ENCODE measurements around the gene FBN1.

FBN1 gene

DNA sequence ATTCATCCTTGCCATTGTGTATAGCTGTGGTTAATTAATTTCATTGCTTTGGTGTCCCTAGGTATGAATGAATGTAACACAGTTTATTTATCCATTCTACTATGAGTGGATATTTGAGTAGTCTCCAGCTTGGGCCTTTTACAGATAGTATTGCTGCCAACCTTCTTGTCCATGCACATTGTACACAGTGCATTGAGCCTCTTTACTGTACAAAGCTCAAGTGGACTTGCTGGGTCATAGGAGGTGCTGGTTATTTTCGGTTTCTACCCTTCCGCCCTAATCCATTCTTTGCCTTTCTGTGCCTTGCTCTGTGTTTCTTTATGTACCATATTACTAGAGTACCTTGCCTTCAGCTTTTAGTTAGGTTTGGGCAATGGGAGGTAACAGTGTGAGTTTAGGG lies 253.6 kb downstream of the FBN1 start:
- no peak for ATAC-seq

DNA sequence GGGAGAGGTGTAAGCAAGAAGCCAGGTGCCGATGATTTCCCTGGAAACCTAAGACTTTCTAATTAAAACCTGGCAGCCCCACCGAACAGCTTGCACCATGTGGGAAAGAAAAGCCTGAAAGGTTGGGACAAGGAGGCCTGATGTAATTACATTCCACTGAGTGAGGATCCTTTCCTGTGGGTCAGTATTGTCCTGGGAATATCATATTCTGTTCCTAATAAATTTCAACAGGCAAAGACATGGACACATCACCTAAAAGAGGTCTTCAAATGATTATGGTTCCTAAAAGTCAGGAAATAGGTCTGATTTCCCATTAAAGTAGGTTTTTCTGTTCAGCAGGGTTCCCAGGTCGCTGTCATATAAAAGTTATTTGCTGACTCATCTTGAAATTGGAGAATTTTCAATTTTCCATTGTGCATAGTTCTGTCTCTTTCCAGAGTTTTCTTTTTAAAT lies 255.8 kb downstream of the FBN1 start:
- ATAC-seq = no peak

DNA sequence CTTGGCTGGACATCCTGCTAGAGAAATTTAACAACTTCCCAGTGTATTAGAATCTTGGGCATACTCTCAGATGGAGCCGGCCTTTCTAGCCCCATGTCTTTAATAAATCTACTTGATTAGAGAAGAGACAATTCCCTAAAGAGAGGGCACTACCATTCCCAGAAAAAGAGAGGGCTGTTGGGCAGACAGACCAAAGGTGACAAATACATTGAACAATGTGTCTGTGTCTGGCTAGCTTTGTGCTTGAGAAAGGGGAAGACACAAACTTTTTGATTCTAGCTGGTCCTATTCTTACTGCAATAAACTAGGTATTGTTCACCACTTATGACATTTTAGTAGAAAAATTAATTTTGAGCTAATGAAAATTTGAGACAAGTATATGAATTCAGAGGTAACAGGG lies 256.6 kb downstream of the FBN1 start:
- ATAC-seq = no peak

DNA sequence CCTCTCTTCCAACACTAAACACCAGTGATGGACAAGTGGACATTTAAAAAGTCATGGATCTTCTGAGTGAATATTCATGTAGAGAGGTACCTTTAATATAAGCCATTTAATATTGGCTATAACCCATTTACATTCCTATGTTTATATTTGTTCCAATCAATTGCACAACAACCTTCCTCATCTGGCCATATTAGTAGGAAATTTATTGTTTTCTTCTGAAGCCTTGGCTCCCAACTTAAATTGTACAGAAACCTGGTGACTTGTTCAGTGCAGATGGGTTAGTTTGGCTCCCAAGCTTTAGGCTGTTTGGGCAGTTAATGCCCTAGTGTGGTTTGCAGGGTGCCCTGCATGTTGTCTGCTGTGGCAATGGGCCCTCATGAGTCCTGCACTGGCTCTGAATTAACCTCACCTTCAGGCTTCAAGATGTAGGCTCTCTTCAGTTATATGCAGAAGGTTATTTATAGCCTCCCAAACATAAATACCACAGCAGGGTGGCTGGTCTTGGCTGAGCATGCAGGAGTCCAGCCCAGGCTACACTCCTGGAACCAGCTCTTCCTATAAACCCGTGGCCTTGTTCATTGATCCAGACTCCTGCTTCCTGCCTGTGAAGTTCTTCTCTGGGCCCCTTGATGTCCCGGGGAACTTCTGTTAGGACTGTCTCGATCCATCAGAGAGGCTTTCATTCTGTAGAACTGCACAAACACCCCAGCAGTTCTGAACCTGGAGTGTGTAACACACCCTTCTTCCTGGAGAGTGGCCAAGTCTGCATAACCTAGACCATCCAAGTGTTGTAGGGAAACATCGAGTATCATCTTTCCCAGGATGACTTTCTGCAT lies 257.3 kb downstream of the FBN1 start:
- no peak for ATAC-seq

DNA sequence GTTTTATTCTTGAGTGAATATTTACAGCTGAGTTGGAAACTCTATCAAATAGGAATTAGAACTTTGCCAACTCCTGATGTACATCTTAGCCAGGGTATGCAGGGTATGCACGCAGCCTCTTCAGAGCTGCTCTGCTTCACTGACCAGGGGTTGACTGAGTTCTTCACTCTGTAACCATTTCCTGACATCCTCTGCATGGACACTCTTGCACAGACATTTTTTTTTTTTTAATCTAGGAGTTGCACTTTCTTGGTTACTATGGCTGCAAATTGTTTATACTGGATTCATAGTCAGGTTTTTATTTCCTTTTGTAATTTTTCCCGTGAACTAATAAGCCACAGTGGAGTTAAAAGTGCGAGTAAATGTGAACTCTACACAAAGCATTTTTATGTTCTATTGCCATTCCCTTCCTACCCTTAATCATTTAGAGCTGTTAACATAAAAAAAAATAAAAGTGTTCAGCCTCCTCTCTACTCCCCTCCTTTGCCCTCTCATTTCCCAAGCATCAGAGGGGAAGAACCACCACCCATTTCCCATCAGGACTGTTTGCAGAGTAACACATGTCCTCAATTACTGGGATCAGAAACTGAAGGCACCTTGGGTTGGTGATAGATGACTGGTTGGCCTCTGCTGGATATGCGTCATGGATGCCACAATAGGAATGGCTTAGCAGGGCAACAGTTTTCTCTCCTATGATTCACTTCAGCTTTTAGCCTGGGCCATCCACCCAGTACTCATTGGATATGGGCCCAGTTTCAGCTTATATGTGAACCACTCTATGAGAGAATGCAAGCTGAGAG lies 260.3 kb downstream of the FBN1 start:
- ATAC-seq = no peak

DNA sequence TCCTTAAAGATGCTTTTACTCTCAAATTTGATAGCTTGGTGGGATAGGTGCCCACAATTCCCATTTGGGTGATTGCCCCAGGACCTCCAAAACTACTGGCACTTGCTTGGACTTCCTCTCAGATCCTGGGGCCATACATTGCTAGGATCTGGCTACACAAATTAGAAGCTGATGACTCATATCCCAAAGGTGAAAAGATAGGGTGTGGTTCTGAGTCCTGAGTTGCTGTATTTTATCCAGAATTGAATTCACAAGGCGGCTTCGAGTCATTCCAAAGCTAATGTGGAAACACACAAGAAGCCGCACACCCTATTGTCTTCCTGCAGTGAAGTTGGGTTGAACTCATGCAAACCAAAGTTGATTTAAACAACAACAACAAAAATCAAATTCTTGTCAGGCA lies 260.9 kb downstream of the FBN1 start:
- ATAC-seq = no peak

DNA sequence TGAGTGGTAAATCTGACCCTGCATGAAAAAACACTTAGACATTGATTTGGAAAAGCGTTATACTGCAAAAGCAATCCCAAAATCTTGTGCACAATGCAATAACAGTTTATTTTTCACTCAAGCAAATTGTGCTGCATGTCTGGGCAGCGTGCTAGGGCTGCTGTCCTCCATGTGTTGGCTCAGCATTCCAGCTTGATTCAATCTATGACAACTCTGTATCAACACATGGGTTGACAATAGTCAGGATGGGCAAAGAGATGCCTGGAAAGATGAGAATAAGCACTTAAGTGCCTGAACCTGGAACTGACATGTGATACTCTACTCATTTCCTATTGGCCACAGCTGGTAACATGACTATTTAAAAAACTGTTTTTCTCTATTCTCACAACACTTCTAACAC lies 262.5 kb downstream of the FBN1 start:
- ATAC-seq = no peak

DNA sequence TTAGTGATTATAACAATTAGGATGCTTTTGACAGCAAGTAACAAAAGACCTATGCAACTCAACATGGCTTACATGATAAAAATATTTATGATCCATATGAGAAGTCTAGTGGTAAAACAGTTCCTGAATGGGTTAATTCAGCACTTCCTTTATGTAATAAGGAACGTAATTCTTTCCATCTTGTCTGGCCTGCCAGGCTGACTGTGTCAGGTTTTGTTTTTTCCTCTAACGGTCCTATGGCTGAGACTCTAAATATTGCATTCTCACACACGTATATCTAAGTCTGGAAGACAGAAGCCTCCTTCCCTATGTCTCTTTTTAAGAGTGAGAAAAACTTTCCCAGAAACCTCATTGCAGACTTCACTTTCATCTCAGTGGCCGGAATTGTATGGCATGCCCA lies 263.6 kb downstream of the FBN1 start:
- no peak for ATAC-seq

DNA sequence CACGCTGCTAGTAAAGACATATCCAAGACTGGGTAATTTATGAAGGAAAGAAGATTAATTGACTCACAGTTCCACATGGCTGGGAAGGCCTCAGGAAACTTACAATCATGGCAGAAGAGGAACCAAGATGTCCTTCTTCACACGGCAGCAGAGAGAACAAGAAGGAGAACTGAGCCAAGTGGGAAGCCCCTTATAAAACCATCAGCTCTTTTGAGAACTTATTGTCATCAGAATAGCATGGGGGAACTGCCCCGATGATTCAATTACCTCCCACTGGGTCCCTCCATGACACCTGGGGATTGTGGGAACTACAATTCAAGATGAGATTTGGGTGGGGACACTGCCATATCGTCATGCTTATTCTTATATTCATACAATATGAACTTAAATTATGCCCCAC lies 265.3 kb downstream of the FBN1 start:
- ATAC-seq = peak; percentile 20 to 38

DNA sequence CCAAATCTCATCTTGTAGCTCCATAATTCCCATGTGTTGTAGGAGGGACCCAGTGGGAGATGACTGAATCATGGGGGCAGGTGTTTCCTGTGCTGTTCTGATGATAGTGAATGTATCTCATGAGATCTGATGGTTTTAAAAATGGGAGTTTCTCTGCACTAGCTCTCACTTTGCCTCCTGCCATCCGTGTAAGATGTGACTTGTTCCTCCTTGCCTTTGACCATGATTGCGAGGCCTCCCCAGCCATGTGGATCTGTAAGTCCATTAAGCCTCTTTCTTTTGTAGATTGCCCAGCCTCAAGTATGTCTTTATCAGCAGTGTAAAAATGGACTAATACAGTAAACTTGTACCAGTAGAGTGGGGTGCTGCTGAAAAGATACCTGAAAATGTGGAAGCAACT lies 269.7 kb downstream of the FBN1 start:
- ATAC-seq = no peak

DNA sequence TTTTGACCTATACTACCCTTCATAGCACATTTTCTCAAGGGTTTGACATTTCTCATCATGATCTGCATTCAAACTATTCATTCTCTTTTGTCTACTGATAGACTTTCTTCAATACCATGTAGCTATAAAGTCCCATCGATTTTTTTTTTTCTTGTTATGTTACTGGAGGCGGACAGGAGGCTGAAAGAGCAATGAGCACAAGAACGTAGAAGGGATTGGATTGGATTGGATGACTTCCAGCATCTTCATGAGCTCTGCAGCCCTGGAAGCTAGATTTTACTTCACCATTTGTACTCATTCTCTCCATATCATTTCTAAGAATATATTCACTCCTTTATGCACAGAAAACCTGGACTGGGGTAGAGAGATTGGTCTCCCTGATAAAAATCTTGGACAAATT lies 271.0 kb downstream of the FBN1 start:
- no peak for ATAC-seq

DNA sequence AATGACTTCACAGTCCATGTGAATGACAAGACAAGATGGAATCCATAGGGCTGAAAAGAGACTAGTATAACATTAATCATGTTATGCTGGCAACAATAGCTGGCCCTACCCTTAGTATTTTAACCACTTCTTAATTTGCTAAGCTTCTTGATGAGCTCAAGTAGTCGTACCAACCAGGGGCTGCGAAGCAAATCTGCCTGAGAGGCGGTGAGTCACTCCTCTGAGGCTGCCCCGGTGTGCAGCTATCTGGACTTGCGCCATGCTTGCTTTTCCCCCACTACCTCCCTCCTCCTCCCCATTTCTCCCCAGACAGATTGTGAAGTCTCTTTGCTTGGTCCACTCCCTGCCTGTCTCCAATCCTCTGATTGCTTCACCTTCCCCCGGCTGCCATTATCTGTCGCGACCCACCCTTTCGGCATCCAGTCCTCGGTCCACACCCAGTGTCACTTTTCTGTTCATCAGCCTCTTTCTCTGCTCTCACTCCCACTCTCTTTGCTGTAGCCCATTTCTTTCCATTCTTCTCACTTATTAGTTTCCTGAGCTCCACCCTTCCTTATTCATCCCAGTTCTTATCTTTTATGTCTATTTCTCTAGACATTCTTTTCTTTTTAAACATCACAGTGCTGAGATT lies 271.6 kb downstream of the FBN1 start:
- no peak for ATAC-seq

DNA sequence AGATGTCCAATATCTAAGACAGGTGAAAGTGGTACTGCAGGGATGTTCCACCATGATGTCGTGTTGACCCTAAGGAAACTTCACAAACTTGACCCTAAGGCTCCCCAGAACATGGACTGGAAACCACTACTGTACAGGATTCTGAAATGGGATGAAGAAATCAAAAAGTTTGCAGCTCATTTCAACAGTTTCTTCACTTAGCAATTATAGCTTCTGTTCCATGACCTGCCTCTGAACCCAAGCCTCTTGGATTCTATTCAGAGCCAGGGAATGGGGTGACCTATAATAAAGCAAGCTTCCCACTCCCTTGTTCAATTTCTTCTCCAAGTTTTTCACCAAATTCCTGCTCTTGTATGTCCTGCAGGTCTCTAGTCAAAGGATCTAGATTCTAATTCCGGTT lies 273.5 kb downstream of the FBN1 start:
- ATAC-seq = no peak

DNA sequence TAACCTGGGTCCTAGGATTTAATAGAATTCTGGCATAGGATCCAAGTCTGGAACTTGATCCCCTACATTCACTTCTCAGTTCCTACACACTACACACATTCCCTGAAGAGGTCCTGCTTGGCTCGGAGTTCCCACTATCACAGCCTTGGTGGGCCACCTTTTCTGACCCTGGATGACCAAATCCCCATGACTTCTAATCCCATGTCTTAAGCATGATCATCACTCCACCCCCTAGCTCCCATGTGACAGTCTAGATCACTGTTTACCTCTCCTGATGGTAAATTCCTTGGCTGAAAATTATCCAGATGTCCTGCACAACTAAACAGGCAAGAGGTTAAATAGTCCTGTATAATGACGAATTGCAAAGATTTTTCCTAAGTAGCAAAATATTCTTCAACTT lies 274.0 kb downstream of the FBN1 start:
- ATAC-seq = no peak

DNA sequence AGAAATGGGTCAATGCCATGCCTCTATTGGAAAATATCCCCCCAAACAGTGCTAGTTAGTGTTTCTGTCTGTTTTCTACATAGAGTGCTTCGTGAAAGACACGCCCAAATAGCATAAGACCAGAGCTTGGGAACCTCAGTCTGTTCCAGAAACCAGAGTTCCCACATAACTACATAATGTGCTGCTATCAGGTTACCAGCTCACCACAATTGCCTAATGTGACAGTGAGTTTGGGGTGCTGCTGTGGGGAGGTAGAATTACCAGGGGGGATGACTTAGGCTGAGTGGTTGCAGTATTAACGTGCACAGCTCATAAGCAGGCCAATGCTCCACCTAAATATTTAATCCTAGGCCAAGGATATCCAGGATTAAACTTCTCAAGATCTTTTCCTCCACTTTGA lies 275.0 kb downstream of the FBN1 start:
- ATAC-seq = no peak

DNA sequence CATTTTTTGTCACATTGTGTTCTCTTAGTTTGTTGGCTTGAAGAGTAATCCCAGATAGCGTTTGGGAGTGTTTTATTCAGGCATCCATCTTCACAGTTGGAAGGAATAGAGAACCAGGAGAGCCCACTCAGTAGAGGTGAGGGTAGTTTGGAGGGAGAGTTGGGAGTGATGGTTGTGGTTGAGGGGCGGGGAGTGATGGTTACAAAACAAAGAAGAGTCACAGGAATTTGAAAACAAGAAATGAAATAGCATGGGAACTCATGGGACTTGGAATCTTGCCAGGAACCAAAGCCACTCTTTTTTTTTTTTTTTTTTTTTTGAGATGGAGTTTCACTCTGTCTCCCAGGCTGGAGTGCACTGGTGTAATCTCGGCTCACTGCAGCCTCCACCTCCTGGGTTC lies 278.0 kb downstream of the FBN1 start:
- ATAC-seq = no peak

DNA sequence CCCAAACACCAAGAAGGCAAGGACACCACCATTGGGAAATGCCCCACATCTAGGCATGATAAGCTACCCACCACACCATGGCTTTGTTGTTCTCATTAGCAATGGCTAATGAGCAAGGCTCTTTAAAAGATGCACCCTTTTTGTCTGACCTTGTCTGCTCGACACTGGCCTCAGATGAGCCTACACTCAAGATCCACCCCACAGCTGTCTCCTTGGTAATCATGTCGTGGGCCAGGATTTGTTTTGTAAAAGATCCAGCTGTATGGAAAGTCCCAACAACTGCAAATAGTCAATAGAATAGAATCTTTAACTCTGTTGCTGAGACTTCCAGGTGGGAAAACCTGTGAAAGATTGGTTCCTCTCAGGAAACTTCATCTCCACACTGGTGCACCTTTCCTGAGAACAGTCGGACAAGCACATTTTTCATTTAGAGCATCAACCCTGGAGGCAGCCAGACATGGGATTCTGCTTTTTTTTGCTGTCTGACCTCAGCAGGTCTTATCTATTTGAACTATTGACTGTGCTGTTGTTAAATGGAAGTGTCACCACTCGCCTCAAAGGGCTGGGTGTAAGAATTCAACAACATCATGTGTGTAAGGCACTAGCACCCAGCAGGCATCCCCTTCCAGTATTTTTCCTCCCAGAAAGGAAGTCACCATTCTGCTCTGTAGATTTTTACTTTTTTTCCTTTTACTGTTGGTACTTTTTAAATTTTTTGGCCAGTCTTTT lies 278.8 kb downstream of the FBN1 start:
- ATAC-seq = no peak

DNA sequence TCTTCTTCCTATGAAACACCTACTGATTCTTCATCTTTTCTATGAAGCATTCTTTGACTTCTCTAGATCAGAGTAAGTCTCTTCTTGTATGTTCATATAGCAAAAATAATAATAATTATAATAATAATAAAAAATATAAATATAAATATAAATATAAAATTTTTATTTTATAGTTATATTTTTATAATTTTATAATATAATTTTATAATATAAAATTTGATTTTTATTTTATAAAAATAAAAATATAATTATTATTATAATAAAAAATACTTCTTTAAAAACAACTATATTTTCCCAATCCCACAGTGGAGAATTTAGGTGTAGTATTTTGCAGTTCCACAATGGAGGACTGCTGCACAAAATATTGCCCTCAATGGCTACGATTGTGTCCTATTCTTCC lies 279.9 kb downstream of the FBN1 start:
- no peak for ATAC-seq

DNA sequence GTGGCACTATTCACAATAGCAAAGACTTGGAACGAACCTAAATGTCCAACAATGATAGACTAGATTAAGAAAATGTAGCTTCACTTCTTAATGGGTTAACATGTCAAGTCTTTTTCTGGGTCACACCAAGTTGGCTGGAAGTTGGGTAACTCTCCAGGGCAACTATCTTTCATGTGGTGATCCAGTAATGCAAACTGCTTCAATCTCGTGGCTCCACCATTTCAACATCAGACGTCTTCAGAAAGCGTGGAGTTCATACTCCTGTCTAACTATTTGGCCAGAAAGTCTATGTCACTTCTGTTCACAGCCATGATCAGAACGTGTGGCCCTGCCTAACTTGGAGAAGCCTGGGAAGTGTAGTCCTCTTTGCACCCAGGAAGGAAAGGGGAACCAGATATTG lies 282.0 kb downstream of the FBN1 start:
- no peak for ATAC-seq

DNA sequence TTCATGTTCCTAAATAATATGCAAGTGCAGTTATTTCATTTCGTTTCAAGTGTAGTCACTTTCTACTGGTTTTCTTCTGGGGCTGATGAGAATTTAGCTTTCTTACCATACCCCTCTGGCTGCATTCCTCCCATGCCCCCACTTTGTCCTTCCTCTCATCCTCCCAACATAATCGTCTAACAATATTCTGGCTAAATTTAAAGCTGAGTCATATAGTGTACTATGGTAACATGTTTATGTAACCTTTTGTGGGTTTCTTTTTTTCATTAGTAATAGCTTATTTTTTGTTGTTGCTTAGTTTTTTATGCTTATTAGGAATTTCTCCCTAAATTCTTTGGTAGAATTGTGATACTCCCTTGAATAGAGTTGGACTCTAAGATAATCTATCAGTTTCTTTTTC lies 283.8 kb downstream of the FBN1 start:
- no peak for ATAC-seq

DNA sequence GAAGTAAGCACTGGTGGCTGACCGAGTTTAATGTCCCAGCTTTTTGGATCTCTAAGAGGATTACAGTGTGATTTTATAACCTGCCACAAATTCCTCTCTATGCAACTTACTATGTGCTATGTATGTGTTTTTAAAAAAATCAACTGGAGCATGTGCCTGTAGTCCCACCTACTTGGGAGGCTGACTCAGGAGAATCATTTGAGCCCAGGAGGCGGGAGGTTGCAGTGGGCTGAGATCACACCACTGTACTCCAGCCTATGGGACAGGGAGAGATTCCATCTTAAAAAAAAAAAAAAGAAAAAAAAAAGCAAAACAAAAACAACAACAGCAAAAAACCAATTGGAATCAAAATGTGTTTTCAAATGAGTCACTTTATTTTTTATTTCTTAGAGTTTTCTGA lies 284.7 kb downstream of the FBN1 start:
- ATAC-seq = no peak
